ENCODE results near the gene GNPTAB.

GRCh38 chr12:101779200-101779599 is 51.6 kb downstream of the GNPTAB start:
- TF ChIP-seq CTCF (IDR thresholded peaks at IDR 0.05) (no peak), POLR2A (IDR thresholded peaks at IDR 0.05) (no peak)
